ENCODE results near the gene PARD3. TPM values are rescaled to one million over a fixed set of nuclear protein-coding genes. Genes with fewer than 3 reads are reported as not detected.

PARD3 gene
- total RNA-seq, 3 donors from 2014 or later (not counting 1 experiment from before 2014, with no cell fraction given) = 0.14 to 0.49 (median 0.38) TPM

GRCh38 chr10:34241226-34242000 lies 573.7 kb downstream of the PARD3 start:
- no peaks in the 10 kb centered on the region for H3K36me3 ChIP-seq (ENCODE audit: control insufficient read depth, insufficient read depth, low read length)
- Mint-ChIP-seq H3K9me3 (no peaks in the 10 kb centered on the region), H3K27me3 (ENCODE audit: low read depth in 2 of 2) (peaks cover 3 to 13% of the 10 kb centered on the region in 2 donors), H3K36me3 (no peaks in the 10 kb centered on the region), H3K4me3 (no peak overlapping the region), H3K4me1 (no peaks in the 10 kb centered on the region), H3K27ac (no peak overlapping the region)
- H3K4me3 ChIP-seq (ENCODE audit: low read length) = no peak overlapping the region
- no peak overlapping the region for H3K27ac ChIP-seq (ENCODE audit: low read length)
- no peaks in the 10 kb centered on the region for H3K9me3 ChIP-seq (ENCODE audit: control insufficient read depth, insufficient read depth, low read length)
- no peaks in the 10 kb centered on the region for H3K27me3 ChIP-seq (ENCODE audit: control insufficient read depth, insufficient read depth, low read length)
- intact Hi-C loops (cut with micrococcal nuclease) = no loop called here
- DNase-seq = no peak
- ATAC-seq = no peak
- H3K4me1 ChIP-seq (ENCODE audit: control insufficient read depth, insufficient read depth, low read length) = no peaks in the 10 kb centered on the region
- TF ChIP-seq CTCF (IDR thresholded peaks at IDR 0.05) = no peak
- 79% methylated on average over 10 of the region's 10 CpGs for WGBS (ENCODE audit: insufficient coverage)

- intact Hi-C loops (cut with micrococcal nuclease) = no loop called here
- 91% methylated on average over 7 of the region's 7 CpGs for WGBS (ENCODE audit: insufficient coverage)
- ATAC-seq (no peak), DNase-seq (no peak)
- peaks cover 0 to 13% of the 10 kb centered on the region in 2 donors for H3K27me3 Mint-ChIP-seq (ENCODE audit: low read depth in 2 of 2)
- no peaks in the 10 kb centered on the region for H3K9me3 Mint-ChIP-seq
- no peak for TF ChIP-seq CTCF (IDR thresholded peaks at IDR 0.05)
- H3K9me3 ChIP-seq (ENCODE audit: control insufficient read depth, insufficient read depth, low read length) = no peaks in the 10 kb centered on the region
- no peaks in the 10 kb centered on the region for H3K36me3 ChIP-seq (ENCODE audit: control insufficient read depth, insufficient read depth, low read length)
- no peak overlapping the region for H3K4me3 ChIP-seq (ENCODE audit: low read length)
- no peak overlapping the region for H3K4me3 Mint-ChIP-seq
- no peaks in the 10 kb centered on the region for H3K4me1 Mint-ChIP-seq
- H3K4me1 ChIP-seq (ENCODE audit: control insufficient read depth, insufficient read depth, low read length) = no peaks in the 10 kb centered on the region
- H3K27ac Mint-ChIP-seq = no peak overlapping the region
- no peaks in the 10 kb centered on the region for H3K27me3 ChIP-seq (ENCODE audit: control insufficient read depth, insufficient read depth, low read length)
- H3K27ac ChIP-seq (ENCODE audit: low read length) = no peak overlapping the region
- H3K36me3 Mint-ChIP-seq = no peaks in the 10 kb centered on the region
These were observed 575.1 kb downstream of the PARD3 start for GRCh38 chr10:34240039-34240438.

GRCh38 chr10:34237898-34238455 lies 577.1 kb downstream of the PARD3 start:
- WGBS (ENCODE audit: insufficient coverage) = 92% methylated on average over 1 of the region's 1 CpG

More at GRCh38 chr10:34237898-34238455, 577.1 kb downstream of the PARD3 start:
- Histone ChIP-seq H3K27me3 (ENCODE audit: control insufficient read depth, insufficient read depth, low read length) (no peaks in the 10 kb centered on the region), H3K9me3 (ENCODE audit: control insufficient read depth, insufficient read depth, low read length) (no peaks in the 10 kb centered on the region), H3K4me1 (ENCODE audit: control insufficient read depth, insufficient read depth, low read length) (no peaks in the 10 kb centered on the region), H3K4me3 (ENCODE audit: low read length) (no peak overlapping the region), H3K36me3 (ENCODE audit: control insufficient read depth, insufficient read depth, low read length) (no peaks in the 10 kb centered on the region), H3K27ac (ENCODE audit: low read length) (no peak overlapping the region)
- no peak for ATAC-seq
- Mint-ChIP-seq H3K9me3 (no peaks in the 10 kb centered on the region), H3K27me3 (ENCODE audit: low read depth in 2 of 2) (peaks cover 7 to 13% of the 10 kb centered on the region in 2 donors), H3K4me3 (no peak overlapping the region), H3K36me3 (no peaks in the 10 kb centered on the region), H3K27ac (no peak overlapping the region), H3K4me1 (no peaks in the 10 kb centered on the region)
- intact Hi-C loops (cut with micrococcal nuclease) = no loop called here
- TF ChIP-seq CTCF (IDR thresholded peaks at IDR 0.05) = no peak
- DNase-seq = no peak
